ENCODE measurements around the gene MECP2.

Gene MECP2

DNA sequence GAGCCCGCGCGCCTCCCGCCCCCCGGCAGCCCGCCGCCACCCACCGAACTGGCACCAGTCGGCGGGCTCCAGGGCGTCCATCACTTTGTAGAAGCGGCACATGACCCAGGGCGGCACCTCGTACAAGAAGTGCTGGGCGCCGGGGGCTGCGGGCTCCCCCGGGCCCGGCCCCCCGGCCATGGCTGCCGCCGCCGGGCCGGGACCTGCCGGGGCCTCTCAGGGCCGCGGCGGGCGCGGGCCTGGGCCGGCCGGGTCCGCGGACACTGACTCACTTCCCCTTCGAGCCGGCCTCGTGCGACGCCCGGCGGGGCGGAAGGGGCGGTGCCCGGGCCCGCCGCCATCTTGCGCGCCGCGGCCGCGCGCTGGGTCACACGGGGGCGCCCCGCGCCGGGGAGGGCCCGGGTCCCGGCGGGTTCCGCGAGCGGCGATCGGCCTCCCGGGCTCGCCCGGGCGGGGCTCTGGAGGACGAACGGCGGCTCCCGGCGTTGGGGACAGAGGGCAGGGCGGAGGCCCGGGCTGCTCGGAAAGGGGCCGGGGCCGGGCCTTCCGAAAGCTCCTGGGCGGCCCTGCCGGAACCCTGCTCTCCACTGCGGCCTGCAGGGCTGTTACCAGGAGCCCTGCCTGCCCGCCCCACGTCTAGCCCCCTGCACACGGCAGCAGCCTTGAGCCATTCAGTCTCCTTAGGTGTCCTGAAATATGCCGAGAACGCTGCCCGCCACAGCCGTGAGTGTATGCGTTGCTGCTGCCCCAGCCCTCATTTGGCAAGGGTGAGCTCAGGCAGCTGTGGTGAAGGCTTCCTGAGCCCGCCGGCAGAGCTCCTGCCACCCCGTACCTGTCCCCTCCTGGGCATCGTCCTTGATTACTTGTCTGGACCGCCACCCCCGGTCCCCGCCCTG is 77.6 kb downstream of the MECP2 start, which contains the start of gene IRAK1:
Gene IRAK1, minus strand, starts transcription at position 270 of the 896 bp plus-strand sequence. Its CDS starts 90 bp downstream, at position 180.
- H3K9me3 ChIP-seq (ENCODE audit: insufficient read depth, low read depth, low read length): no peaks in the 10 kb centered on the region
- H3K27ac ChIP-seq (ENCODE audit: low read length): no peak within 1 kb of the TSS
- H3K4me3 ChIP-seq (ENCODE audit: low read length): peak within 1 kb of the TSS; percentile 52
- H3K4me1 ChIP-seq (ENCODE audit: insufficient read depth, low read length): peaks cover 12% of the 10 kb centered on the region; the same call in 1 of the 2 replicates
- H3K27me3 ChIP-seq (ENCODE audit: insufficient read depth, low read length): no peaks in the 10 kb centered on the region
- H3K9ac ChIP-seq (ENCODE audit: low read depth, low read length): peak within 1 kb of the TSS; percentile 67; the same call in 1 of the 2 replicates
- H3K36me3 ChIP-seq (ENCODE audit: insufficient read depth, low read depth, low read length): peaks cover 9% of the 10 kb centered on the region; the same call in 1 of the 2 replicates

GRCh38 chrX:154019061-154019621 is 78.4 kb downstream of the MECP2 start:
- Histone ChIP-seq H3K36me3 (ENCODE audit: insufficient read depth, low read depth, low read length) (peaks cover 9% of the 10 kb centered on the region; the same call in 1 of the 2 replicates), H3K4me1 (ENCODE audit: insufficient read depth, low read length) (peaks cover 12% of the 10 kb centered on the region; the same call in 1 of the 2 replicates), H3K4me3 (ENCODE audit: low read length) (peak overlapping the region; percentile 52; the same call in 1 of the 2 replicates), H3K27ac (ENCODE audit: low read length) (no peak overlapping the region), H3K9ac (ENCODE audit: low read depth, low read length) (no peak overlapping the region; the same call in 1 of the 2 replicates), H3K27me3 (ENCODE audit: insufficient read depth, low read length) (no peaks in the 10 kb centered on the region), H3K9me3 (ENCODE audit: insufficient read depth, low read depth, low read length) (no peaks in the 10 kb centered on the region)

DNA sequence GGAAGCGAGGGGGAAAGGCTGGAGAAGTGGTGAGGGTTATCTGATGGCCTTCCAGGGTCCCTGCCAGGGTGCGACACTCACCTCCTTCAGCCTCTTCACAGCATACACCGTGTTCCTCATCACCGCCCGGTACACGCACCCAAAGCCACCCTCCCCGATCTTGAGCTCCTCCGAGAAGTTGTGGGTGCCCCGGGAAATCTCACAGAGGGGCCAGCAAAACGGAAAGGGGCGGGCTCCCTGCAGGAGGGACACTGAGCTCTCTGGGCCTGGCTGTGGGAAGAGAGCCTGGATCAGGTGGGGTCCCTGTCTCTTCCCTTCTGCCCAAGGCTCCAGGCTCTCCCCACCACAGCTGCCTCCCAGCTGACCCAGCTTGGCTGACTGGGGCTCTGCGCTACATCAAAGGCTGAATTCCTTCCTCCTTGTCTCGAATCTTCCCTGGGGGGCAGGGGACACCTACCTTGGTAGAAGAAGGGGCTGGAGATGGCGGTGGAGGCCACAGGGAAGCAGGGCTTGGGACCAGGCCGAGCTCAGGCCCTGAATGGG is 78.9 kb downstream of the MECP2 start:
- H3K27me3 ChIP-seq (ENCODE audit: insufficient read depth, low read length): no peaks in the 10 kb centered on the region
- peaks cover 9% of the 10 kb centered on the region; the same call in 1 of the 2 replicates for H3K36me3 ChIP-seq (ENCODE audit: insufficient read depth, low read depth, low read length)
- no peak overlapping the region; the same call in 1 of the 2 replicates for H3K9ac ChIP-seq (ENCODE audit: low read depth, low read length)
- H3K4me3 ChIP-seq (ENCODE audit: low read length): peak overlapping the region; percentile 52; the same call in 1 of the 2 replicates
- H3K9me3 ChIP-seq (ENCODE audit: insufficient read depth, low read depth, low read length): no peaks in the 10 kb centered on the region
- H3K4me1 ChIP-seq (ENCODE audit: insufficient read depth, low read length): peaks cover 12% of the 10 kb centered on the region; the same call in 1 of the 2 replicates
- no peak overlapping the region for H3K27ac ChIP-seq (ENCODE audit: low read length)

- Histone ChIP-seq H3K9me3 (ENCODE audit: insufficient read depth, low read depth, low read length) (no peaks in the 10 kb centered on the region), H3K36me3 (ENCODE audit: insufficient read depth, low read depth, low read length) (peaks cover 9% of the 10 kb centered on the region; the same call in 1 of the 2 replicates), H3K4me1 (ENCODE audit: insufficient read depth, low read length) (peaks cover 12% of the 10 kb centered on the region; the same call in 1 of the 2 replicates), H3K27me3 (ENCODE audit: insufficient read depth, low read length) (no peaks in the 10 kb centered on the region), H3K9ac (ENCODE audit: low read depth, low read length) (no peak overlapping the region), H3K27ac (ENCODE audit: low read length) (no peak overlapping the region), H3K4me3 (ENCODE audit: low read length) (no peak overlapping the region)
Measured at GRCh38 chrX:154017766-154018517, 79.6 kb downstream of the MECP2 start.

GRCh38 chrX:154016366-154017076 is 81.0 kb downstream of the MECP2 start:
- Histone ChIP-seq H3K4me3 (ENCODE audit: low read length) (no peak overlapping the region), H3K27me3 (ENCODE audit: insufficient read depth, low read length) (no peaks in the 10 kb centered on the region)

GRCh38 chrX:154015581-154016264 is 81.8 kb downstream of the MECP2 start:
- no peaks in the 10 kb centered on the region for H3K9me3 ChIP-seq (ENCODE audit: insufficient read depth, low read depth, low read length)

More at GRCh38 chrX:154016366-154017076, 81.0 kb downstream of the MECP2 start:
- Histone ChIP-seq H3K4me1 (ENCODE audit: insufficient read depth, low read length) (0 out of 2 replicates have a peak, but pooled peaks cover 5% of the 10 kb centered on the region), H3K9ac (ENCODE audit: low read depth, low read length) (no peak overlapping the region), H3K9me3 (ENCODE audit: insufficient read depth, low read depth, low read length) (no peaks in the 10 kb centered on the region), H3K36me3 (ENCODE audit: insufficient read depth, low read depth, low read length) (peaks cover 14% of the 10 kb centered on the region; the same call in 1 of the 2 replicates), H3K27ac (ENCODE audit: low read length) (no peak overlapping the region)

GRCh38 chrX:154014429-154015380 is 82.8 kb downstream of the MECP2 start:
- no peak overlapping the region for H3K9ac ChIP-seq (ENCODE audit: low read depth, low read length)
- H3K4me1 ChIP-seq (ENCODE audit: insufficient read depth, low read length): no peaks in the 10 kb centered on the region
- no peak overlapping the region for H3K27ac ChIP-seq (ENCODE audit: low read length)
- H3K27me3 ChIP-seq (ENCODE audit: insufficient read depth, low read length): no peaks in the 10 kb centered on the region
- no peaks in the 10 kb centered on the region for H3K9me3 ChIP-seq (ENCODE audit: insufficient read depth, low read depth, low read length)
- H3K4me3 ChIP-seq (ENCODE audit: low read length): no peak overlapping the region
- peaks cover 17% of the 10 kb centered on the region; the same call in 1 of the 2 replicates for H3K36me3 ChIP-seq (ENCODE audit: insufficient read depth, low read depth, low read length)

More at GRCh38 chrX:154015581-154016264, 81.8 kb downstream of the MECP2 start:
- H3K27ac ChIP-seq (ENCODE audit: low read length): no peak overlapping the region
- no peak overlapping the region for H3K9ac ChIP-seq (ENCODE audit: low read depth, low read length)
- 0 out of 2 replicates have a peak, but pooled peaks cover 2% of the 10 kb centered on the region for H3K4me1 ChIP-seq (ENCODE audit: insufficient read depth, low read length)
- H3K27me3 ChIP-seq (ENCODE audit: insufficient read depth, low read length): no peaks in the 10 kb centered on the region
- peaks cover 17% of the 10 kb centered on the region; the same call in 1 of the 2 replicates for H3K36me3 ChIP-seq (ENCODE audit: insufficient read depth, low read depth, low read length)
- no peak overlapping the region for H3K4me3 ChIP-seq (ENCODE audit: low read length)

DNA sequence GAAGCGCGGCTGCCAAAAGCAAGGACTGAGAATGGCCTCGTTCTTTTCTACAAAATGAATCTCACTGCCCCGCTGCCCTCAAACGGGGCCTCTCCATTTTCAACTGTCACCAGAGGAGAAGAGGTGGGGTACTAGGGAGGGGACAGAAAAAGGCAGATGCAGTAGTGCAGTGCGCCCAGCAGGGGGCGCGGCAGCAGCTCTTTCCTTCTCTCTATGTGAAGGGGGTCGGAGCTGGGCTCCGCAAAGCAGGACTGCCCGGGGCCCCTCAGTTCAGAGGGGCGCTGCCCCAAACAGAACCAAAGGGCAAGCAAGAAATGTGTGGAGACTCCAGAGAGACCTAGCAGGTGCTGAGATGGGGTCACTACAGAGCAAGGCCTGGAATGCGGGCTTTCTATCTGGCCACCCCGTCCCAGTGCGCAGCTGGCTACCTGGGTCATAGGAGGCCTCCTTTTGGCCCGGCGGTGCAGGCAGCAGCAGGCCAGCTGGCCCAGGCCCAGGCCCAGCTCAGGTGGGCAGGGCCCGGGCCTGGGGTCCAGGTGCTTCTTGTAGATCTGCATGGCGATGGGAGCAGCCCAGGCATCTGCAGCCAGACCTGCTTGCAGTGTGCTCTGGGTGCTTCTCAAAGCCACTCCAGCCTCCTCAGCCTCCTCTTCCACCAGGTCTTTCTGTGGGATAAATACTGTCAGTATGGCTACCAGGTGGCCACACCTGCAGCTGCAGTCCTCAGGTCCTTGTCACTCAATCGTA is 83.7 kb downstream of the MECP2 start:
- Histone ChIP-seq H3K9ac (ENCODE audit: low read depth, low read length) (no peak overlapping the region), H3K27me3 (ENCODE audit: insufficient read depth, low read length) (no peaks in the 10 kb centered on the region), H3K4me3 (ENCODE audit: low read length) (no peak overlapping the region), H3K9me3 (ENCODE audit: insufficient read depth, low read depth, low read length) (no peaks in the 10 kb centered on the region), H3K27ac (ENCODE audit: low read length) (no peak overlapping the region), H3K36me3 (ENCODE audit: insufficient read depth, low read depth, low read length) (peaks cover 17% of the 10 kb centered on the region; the same call in 1 of the 2 replicates), H3K4me1 (ENCODE audit: insufficient read depth, low read length) (no peaks in the 10 kb centered on the region)

DNA sequence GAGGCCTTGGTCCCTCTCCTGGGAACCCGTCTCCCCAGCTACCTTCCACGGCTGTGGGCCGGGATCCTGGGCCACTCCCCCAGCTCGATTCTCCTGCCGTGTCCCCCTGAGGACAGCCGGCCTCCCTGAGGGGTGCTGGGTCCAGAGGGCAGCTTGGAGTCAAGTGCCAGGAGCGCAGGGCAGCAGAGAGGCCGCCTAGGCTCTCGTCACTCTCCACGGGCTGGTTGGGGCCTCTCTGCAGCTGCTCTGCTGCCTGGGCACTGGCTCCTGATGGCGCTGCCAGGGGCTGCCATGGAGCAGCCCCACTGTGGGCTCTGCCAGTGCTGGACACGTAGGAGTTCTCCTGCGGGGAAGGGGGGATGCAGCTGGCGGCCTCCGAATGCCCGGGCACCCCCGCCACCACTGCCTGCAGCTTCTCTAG is 84.5 kb downstream of the MECP2 start:
- H3K4me3 ChIP-seq (ENCODE audit: low read length): no peak overlapping the region
- H3K27ac ChIP-seq (ENCODE audit: low read length): no peak overlapping the region
- H3K4me1 ChIP-seq (ENCODE audit: insufficient read depth, low read length): no peaks in the 10 kb centered on the region
- H3K9ac ChIP-seq (ENCODE audit: low read depth, low read length): no peak overlapping the region
- H3K36me3 ChIP-seq (ENCODE audit: insufficient read depth, low read depth, low read length): peaks cover 17% of the 10 kb centered on the region; the same call in 1 of the 2 replicates
- H3K27me3 ChIP-seq (ENCODE audit: insufficient read depth, low read length): no peaks in the 10 kb centered on the region
- H3K9me3 ChIP-seq (ENCODE audit: insufficient read depth, low read depth, low read length): no peaks in the 10 kb centered on the region

All from iPS-20b (cell line).